GM12801 (cell line): ENCODE measurements around the gene AKR1C3.

Experiments used
- CTCF ChIP-seq: IDR thresholded peaks from one replicate; pipeline ENCODE4 v1.5.1; 2011; ENCODE audit warnings: control low read depth; ENCODE audit not compliant: insufficient read length; ENCODE audit errors: extremely low read depth

AKR1C3 gene

GRCh38 chr10:5070648-5071410 is 23.4 kb upstream of the AKR1C3 start:
- no peak for TF ChIP-seq CTCF

GRCh38 chr10:5071411-5072198 is 22.6 kb upstream of the AKR1C3 start:
- no peak for TF ChIP-seq CTCF

- TF ChIP-seq CTCF: no peak
These were observed 20.6 kb upstream of the AKR1C3 start for GRCh38 chr10:5073659-5074058.

GRCh38 chr10:5076615-5077014 is 17.6 kb upstream of the AKR1C3 start:
- no peak for TF ChIP-seq CTCF

- no peak for TF ChIP-seq CTCF
These were observed 15.6 kb upstream of the AKR1C3 start for GRCh38 chr10:5078547-5079180.

GRCh38 chr10:5079306-5079830 is 14.8 kb upstream of the AKR1C3 start:
- no peak for TF ChIP-seq CTCF

GRCh38 chr10:5079836-5080235 is 14.4 kb upstream of the AKR1C3 start:
- no peak for TF ChIP-seq CTCF
